Hematopoietic multipotent progenitor cell treated with erythropoietin and hydrocortisone succinate and interleukin-3 and kit ligand, for 8 days (in vitro differentiated cells): ENCODE measurements around the gene SPATA21.
"Not testable (repeated sequence)": the region's sequence is repeated elsewhere in the genome, so short reads cannot be mapped to it uniquely, and the experiment has no call there.

ENCODE experiments used
- DNase-seq: peaks from one replicate; pipeline ENCODE4 v3.0.0-alpha.2; 2015

SPATA21 gene

DNA sequence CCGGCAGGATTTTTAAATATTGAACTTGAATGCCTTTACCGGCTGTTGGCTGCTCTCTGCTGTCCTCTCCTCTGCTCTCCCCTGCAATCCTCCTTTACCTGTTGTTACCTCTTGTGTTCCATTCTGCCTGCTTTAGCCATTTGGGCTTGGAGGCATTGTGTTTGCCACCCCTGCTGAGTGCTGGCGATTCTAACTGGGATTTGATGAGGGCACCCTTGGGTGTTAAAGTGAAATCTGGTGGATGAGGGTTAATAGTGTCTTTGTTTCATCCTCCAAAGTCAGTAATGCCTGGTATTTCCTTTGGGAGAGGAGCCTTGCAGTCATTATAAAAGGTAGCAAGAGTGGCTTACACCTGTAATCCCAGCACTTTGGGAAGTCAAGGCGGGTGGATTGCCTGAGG lies 60.3 kb downstream of the SPATA21 start:
- no peak for DNase-seq

DNA sequence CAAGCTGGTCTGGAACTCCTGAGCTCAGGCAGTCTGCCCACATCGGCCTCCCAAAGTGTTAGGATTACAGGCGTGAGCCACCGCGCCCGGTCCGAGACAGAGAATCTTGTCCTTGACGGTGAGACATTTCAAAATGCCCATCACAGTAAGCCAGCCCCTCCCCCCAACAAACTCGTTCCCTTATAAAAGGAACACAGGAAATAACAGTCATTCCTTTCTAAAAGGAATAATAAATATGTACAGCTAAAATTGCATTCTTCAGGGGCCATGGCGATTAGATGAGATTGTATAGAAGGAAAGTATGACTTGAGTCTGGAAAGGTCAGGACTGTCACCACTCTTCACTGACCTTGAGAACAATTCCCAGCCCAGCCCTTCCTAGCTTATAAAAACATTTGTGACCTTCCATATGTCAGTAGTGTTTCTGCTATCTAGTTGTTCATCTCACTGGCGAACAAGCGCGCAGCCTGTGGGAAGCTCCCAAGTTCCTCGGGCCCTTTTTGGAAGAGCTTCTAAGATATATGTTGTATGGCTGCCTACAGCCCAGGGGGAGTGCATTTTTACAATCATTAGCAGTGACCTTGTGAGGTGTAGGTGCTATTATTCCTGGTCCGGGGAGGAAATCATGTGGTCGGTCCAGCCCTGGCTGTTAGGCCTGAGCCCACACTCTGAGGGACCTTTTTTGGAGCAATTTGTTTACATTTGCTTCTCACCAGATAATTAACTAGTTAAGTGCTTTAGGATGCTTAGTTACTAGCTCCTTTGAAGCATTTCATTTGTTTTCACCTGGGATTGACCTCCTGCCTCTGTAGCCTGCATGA lies 61.5 kb downstream of the SPATA21 start:
- DNase-seq: no peak

DNA sequence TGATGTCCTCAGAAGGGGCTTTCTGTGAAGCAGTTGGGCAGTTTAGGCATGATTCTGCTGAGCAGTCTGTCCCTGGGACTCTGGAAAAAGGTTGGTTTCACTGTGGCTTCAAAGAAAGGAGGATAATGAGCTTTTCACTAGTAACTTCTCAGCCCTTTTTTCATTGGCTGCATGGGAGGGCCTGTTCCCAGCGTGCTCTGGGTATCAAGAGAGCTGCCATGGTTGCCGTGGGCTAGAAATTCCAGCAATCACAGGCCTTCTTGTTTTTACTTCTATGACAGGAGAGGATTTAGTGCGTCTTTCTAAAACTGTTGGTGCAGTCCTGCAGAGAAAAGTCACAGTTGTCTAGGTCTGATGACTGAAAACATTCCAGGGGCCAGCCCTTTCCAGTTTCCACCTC lies 63.0 kb downstream of the SPATA21 start:
- no peak for DNase-seq

DNA sequence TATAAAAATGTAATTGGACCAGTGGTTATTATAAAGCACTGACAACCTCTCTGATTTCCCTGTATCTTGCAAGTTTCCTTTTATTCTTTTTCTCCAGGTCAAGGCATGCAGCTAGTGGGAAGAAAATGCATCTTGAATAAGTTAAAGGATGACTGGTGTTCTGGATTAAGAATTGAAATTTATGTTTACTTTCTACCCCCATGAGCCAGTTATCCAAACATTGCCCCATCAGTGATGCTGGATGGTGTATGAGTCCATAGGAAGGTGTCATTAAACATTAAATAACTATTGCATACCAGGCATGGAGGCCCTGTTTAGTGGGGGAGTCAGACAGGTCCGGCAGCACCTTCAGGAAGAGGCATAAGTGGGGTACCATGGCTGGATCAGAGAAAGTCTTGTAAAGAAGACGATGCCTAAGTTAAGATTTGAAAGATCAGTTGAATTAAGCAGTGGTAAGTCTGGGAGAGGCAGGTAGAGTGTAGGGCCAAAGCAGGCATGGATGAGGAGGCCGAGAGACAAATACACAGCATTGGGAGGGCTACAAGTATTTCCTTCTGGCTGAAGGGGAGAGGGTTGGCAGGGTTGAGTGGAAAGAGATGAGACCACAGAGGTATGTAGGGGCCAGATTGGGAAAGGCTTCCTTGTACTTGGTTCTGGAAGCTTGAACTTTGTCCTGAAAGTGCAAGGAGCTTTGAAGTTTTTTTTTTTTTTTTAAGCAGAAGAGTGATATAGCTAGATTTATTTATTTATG lies 64.5 kb downstream of the SPATA21 start:
- no peak for DNase-seq

DNA sequence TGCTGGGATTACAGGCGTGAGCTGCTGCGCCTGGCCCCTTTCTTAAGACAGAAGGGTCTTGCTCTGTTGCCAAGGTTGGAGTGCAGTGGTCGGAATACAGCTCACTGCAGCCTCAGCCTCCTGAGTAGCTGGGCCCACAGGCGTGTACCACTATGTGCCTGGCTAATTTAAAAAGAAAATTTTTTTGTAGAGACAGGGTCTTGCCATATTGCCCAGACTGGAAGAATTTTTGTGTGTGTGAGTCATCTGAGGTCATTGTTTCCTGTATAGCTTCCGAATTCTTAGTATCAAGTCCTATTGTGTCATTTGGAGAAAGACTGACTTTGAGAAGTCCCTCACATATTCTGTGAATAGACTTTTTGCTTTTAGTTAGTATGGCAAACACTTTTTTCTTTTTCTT lies 65.5 kb downstream of the SPATA21 start:
- peak; percentile 17 for DNase-seq

DNA sequence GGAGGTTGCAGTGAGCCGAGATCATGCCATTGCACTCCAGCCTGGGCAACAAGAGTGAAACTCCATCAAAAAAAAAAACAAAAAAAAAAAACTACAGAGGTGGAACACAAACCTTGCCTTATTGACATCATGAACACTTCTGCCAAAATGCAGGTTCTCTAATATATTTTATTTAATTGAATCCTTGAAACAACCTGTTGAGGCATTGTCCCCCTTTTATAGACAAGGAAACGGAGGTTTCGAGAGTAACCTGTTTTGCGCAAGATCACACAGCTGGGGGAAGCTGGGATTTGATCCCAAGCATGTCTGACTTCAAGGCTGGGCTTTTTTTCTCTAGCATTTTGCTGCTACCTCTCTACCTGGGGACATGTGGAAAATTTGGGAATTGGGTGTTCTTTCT lies 67.4 kb downstream of the SPATA21 start:
- DNase-seq: no peak

DNA sequence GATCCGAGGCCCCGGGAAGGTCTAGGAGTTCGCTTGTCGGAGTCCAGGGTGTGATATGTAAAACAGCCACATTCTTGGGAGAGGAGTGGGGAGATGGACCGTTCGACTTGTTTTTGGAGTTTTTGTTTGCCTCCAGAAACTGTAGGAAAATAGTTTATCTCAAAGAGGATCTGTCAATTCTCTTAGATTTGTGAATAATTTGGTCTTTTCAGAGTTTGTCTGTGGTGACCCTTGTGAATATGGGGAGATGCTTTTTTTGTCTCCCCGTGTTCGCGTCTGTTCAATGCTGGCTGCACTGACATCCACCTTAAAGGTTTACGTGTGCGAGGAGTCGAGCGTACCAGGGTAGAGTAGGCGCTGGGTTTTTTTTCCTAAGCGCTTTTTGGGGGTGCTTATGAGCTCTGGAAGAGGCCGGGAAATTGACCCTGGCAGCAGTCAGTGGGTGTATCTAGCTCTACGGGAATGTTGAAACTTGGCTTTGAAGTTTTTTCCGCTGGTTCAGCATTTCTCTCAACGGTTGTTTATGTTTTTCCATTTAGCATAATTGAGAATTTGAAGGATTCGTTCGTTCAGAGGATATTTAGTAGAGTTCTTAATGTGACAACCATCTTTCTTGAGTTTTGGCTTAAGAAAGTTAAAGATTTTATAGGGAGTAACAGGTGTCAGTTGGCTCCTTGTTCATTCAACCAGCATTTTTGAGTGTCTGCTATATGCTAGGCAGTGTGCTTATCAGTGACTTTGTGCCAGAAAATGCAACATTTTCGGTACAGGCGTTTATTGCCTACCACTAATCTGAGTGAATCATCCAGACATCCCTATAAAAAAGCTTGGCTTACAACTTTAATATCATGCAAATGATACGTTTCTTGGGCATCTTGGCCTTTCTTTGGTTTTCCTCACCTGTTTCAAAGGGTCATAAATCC lies 69.0 kb downstream of the SPATA21 start:
- DNase-seq: peak; percentile 65

DNA sequence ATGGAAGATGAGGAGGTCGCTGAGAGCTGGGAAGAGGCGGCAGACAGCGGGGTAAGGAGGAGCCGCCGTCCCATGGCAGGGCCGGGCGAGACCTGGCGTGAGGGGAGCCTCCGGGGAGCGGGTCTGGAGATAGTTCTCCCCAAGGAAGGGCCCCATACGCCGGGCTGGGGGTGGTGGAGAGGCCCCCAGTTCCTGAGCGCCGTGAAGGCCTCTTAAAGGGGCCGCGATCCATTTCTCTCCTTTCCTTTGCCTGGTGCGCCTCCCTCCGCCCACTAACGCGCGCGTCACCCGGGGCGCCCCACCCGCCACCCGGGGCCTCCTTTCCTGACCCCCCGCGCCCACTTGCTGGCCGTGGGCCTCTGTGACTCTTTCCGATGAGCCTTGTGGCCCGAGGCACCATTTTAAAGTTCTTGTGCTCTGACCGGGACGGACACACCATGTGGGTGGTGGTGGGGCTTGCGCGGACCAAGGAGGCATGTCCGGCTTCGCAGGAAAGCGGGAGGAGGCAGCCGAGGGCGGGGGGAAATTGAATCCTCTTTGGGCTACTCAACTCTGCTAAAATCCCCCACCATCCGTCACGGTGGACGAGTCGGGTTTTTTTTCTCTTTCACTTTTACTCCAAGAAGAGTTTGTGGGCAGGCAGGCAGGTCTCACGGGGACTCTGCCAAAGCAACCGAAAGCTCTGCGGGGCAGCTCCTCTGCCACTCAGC lies 69.8 kb downstream of the SPATA21 start:
- peak; percentile 86 for DNase-seq

DNA sequence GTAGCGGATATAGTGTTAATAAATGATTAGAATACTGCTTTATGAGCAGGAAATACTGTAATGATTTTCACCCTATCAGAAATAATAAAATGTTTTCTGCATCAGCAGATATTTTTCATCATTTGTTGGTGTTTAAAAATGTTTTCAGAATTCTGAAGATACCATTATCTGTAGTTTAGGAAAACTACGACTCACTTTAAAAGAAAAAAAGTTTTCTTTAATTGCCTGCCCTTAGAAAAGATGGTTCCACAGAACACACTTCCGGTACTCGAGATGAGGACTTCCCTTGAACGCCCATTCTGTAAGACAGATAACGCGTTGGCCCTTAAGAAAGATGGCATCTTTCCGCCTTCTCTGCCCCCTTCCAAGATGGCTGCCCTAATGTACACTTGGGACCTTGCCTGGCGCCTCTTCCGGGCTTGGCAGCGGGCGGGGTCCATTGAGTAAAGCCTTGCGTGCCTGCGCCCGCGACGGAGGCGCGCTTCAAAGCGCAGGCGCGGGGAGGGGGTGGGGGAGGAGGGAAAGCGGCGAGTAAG lies 70.4 kb downstream of the SPATA21 start, which contains the start of gene SZRD1:
Gene SZRD1, plus strand, starts transcription at position 521 of the 536 bp plus-strand sequence. CDS start 16 bp downstream, outside the sequence.
- peak; percentile 100 for DNase-seq

DNA sequence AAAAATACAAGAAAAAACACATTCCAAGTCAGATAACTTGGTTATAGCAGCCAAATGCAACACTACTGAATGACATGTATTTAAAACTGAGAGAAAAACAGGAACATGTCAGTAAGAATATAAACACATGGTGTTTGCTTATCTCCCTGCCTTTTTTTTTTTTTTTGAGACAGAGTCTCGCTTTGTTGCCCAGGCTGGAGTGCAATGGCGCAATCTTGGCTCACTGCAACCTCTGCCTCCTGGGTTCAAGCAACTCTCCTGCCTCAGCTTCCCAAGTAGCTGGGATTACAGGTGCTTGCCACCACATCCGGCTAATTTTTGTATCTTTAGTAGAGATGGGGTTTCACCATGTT lies 72.1 kb downstream of the SPATA21 start:
- not testable (repeated sequence) for DNase-seq

DNA sequence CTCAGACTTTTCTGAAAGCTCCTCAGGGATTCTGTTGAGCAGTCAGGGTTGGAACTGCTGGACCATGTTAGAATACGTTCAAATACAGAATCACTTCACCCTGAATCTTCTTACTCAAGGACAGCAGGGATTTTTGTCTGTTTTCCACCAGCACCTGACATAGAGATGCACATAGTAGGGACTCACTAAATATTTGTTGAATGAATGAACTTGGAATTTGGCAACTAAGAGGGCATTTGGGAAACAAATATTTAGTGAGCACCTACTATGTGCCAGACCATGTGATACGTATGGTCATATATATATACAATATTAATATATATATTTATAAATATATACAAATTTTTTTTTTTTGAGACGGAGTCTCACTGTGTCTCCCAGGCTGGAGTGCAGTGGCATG lies 80.4 kb downstream of the SPATA21 start:
- DNase-seq: no peak

DNA sequence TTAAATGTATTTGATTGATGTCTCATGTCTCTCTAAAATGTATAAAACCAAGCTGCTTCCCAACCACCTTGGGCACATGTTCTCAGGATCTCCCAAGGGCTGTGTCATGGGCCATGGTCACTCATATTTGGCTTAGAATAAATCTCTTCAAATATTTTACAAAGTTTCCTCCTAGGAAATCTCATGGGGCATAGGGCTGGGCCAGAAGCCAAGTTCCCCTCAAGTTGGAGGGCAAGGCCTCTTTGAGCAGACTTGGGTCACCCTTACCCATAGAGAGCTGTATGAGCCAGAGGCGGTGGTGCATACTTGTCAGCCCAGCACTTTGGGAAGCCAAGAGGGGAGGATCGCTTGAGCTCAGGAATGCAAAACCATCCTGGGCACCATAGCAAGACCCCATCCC lies 82.6 kb downstream of the SPATA21 start:
- no peak for DNase-seq

DNA sequence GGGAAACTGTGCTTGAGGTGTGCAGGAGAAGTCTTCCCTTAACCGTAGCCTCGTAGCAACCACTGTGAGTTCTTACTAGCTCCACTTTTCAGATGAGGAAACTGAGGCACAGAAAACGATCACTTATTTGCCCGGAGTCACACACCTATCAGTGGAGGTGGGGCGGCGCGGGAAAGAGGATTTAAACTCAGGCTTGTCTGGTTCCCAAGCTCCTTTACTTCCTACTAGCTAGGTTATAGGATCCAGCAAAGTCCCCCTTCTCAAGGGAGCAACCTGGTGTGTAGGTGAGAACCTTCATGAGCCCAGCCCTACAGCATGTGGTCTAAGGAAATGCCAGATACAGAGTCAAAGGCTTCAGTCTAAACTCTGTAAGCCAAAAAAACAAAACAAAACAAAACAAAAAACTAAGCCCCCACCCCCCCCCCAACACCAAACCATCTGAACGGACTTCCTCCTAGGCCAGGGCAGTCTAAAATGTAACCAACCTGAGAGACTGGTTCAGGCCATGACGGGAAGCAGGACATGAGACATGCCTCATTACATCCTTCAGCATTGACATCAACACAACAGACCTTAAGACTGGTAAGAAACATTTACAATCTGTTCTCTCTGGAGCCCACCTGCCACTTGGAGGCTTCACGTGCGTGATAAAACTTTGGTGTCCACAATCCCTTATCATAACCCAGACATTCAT lies 84.2 kb downstream of the SPATA21 start:
- peak; percentile 47 for DNase-seq

DNA sequence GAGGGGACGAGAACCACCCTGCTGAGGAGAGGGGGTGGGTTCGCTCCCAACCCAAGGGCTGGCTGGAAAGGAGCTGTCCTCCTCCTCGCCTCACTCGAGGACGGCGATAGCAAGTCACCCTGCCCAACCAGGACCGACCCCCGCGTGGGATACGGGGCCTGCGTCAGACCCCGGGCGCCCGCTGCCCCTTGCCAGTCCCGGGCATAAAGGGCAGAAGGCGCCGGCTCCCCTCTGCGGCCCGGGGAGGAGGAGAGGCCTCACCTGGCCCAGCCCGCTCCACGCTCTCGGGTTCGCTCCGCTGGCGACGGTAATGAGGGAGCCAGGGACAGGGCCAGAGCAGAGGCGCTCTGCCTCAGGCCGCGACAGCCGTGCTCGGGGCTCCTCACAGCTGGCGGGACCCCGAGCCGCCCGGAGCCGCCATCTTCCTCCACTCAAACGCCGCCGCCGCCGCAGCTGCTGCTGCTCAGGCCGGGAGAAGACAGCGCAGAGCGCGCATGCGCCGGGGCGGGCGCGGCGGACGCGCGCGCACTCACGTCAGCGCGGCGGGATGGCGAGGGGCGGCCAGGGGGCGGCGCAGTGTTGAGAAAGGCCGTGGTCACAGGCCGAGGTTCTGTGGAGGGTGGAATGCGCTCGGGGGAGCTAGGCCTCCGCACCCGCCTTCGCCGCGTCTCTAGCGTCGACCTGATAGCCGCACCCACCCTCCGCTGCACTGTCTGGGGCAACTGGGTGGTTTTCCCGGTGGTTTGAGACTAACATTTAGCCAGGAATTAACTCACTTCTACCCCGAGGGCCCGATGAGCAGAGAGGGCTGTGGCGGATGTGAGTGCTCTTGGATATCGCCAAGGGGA lies 85.0 kb downstream of the SPATA21 start, which contains the start of gene FBXO42:
Gene FBXO42, minus strand, starts transcription at position 487 of the 848 bp plus-strand sequence. CDS start 37,062 bp downstream, outside the sequence.
- peak; percentile 92 for DNase-seq

DNA sequence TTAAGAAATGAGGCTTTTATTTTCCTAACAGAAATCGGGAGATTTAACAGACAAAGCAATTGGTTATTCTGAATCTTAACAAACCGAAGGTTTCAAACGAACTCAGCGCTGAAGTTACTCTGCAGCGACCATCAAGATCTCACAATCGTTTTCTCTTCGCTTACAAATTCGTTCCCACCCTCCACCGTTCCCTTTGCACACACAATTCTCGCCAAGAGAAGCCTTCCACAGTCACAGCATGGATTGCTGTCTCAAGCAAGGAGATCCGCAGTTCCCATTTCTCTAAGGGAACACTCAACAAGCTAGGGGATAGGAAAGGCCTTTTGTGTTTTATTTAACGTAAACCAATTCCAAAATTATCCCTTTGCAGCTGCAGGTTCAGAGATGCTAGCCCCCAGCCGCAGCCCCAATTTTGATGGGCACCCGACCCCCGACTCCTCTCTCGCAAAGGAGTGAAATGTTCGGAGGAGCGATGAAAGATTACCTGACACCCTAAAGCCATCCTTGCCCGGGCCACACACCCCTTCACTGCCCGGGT lies 85.7 kb downstream of the SPATA21 start:
- DNase-seq: peak; percentile 30

DNA sequence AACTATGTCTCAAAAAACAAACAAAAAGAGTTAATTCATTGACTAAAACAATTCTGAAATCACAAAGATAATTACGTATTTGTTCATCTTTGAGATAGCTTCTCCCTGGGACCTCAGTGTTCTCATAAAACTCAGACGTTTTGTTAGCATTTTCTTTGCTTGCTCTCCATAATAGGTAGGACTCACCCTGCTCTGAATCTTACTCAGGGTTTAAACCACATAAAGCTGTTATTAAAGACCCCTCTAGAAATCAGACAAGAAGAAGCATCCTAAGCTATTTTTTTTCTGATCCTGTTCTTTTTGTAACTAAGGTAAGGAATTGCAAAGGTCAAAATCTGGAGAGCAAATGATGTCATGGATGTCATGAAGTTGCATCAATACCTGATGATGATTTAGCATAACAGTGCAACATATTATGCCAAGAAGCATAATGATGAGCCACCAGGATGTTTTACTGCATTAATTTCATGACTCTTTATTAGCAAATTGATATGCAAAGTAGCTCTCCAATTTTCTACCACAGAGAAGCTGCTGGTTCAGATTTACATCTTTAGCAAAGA lies 87.3 kb downstream of the SPATA21 start:
- DNase-seq: no peak
